Nephron (organoid): Measurements from ENCODE around the gene GMDS.
"Not testable (repeated sequence)": the region's sequence is repeated elsewhere in the genome, so short reads cannot be mapped to it uniquely, and the experiment has no call there.

Source experiments
- H3K27ac Mint-ChIP-seq, 3 experiments: 2 replicates each; pipeline ENCODE4 v1.8.0; 2020; ENCODE audit warnings: mixed read lengths in 3 of 3, mild to moderate bottlenecking in 2 of 3, moderate library complexity in 1 of 3
- H3K27me3 Mint-ChIP-seq: 2 replicates; pipeline ENCODE4 v1.8.0; 2021; ENCODE audit warnings: low read depth, mild to moderate bottlenecking, moderate library complexity, mixed read lengths
- H3K36me3 Mint-ChIP-seq: 2 replicates; pipeline ENCODE4 v1.8.0; 2020; ENCODE audit warnings: low read depth, mixed read lengths
- H3K4me1 Mint-ChIP-seq: 2 replicates; pipeline ENCODE4 v1.8.0; 2020; ENCODE audit warnings: mixed read lengths
- H3K4me3 Mint-ChIP-seq, 3 experiments: 2 replicates each; pipeline ENCODE4 v1.8.0; 2020; ENCODE audit warnings: mild to moderate bottlenecking in 3 of 3, mixed read lengths in 3 of 3, moderate library complexity in 2 of 3
- H3K9me3 Mint-ChIP-seq: 2 replicates; pipeline ENCODE4 v1.8.0; 2020; ENCODE audit warnings: mixed read lengths
- TF ChIP-seq, protein P1 (sequence below), 3 experiments: fragments of 200-600 bp; sonication (generic); IDR thresholded peaks; one replicate each; pipeline ENCODE4 v1.5.0; 2021; ENCODE audit warnings: antibody characterized with exemption in 3 of 3; ENCODE audit not compliant: unreplicated experiment in 3 of 3

GMDS gene

DNA sequence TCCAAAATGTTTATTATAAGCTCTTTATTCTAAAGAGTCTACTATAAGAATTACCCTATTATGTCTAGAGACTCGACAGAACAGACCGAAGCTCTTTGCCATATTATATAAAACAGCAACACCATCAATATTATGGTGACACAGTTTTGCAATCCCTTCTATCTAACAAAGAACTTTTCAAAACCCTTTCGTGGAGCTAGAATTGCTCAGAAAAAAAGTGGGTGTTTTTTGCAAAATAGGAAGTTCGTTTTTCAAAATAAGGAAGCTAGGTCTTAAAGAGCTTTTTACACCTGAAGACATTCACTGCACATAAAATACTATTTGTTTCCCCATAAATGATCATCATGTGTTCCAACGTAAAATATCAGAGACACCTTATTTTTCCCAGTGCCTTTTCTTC lies 395.7 kb downstream of the GMDS start:
- peak overlapping the region in 1 of 3 experiments; percentile 56 for H3K27ac Mint-ChIP-seq
- peaks cover 15% of the 10 kb centered on the region for H3K9me3 Mint-ChIP-seq
- H3K4me1 Mint-ChIP-seq: peaks cover 19% of the 10 kb centered on the region
- TF ChIP-seq, protein P1, sequence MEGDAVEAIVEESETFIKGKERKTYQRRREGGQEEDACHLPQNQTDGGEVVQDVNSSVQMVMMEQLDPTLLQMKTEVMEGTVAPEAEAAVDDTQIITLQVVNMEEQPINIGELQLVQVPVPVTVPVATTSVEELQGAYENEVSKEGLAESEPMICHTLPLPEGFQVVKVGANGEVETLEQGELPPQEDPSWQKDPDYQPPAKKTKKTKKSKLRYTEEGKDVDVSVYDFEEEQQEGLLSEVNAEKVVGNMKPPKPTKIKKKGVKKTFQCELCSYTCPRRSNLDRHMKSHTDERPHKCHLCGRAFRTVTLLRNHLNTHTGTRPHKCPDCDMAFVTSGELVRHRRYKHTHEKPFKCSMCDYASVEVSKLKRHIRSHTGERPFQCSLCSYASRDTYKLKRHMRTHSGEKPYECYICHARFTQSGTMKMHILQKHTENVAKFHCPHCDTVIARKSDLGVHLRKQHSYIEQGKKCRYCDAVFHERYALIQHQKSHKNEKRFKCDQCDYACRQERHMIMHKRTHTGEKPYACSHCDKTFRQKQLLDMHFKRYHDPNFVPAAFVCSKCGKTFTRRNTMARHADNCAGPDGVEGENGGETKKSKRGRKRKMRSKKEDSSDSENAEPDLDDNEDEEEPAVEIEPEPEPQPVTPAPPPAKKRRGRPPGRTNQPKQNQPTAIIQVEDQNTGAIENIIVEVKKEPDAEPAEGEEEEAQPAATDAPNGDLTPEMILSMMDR (IDR thresholded peaks at IDR 0.05; ENCODE audit: unreplicated experiment in 3 of 3): no peak
- H3K36me3 Mint-ChIP-seq: peaks cover 11% of the 10 kb centered on the region
- H3K4me3 Mint-ChIP-seq: no peak overlapping the region
- H3K27me3 Mint-ChIP-seq: peaks cover 43% of the 10 kb centered on the region

GRCh38 chr6:1848752-1849151 lies 396.7 kb downstream of the GMDS start:
- no peak overlapping the region for H3K4me3 Mint-ChIP-seq

GRCh38 chr6:1846611-1847010 lies 398.8 kb downstream of the GMDS start:
- Mint-ChIP-seq H3K4me3 (no peak overlapping the region), H3K9me3 (peaks cover 15% of the 10 kb centered on the region), H3K27me3 (peaks cover 33% of the 10 kb centered on the region), H3K36me3 (peaks cover 11% of the 10 kb centered on the region), H3K27ac (no peak overlapping the region), H3K4me1 (peaks cover 19% of the 10 kb centered on the region)
- TF ChIP-seq, protein P1 (IDR thresholded peaks at IDR 0.05; ENCODE audit: unreplicated experiment in 3 of 3): no peak

More at GRCh38 chr6:1848752-1849151, 396.7 kb downstream of the GMDS start:
- Mint-ChIP-seq H3K27ac (no peak overlapping the region), H3K36me3 (peaks cover 11% of the 10 kb centered on the region), H3K9me3 (peaks cover 15% of the 10 kb centered on the region), H3K27me3 (peaks cover 43% of the 10 kb centered on the region), H3K4me1 (peaks cover 19% of the 10 kb centered on the region)
- TF ChIP-seq, protein P1 (IDR thresholded peaks at IDR 0.05; ENCODE audit: unreplicated experiment in 3 of 3): no peak

GRCh38 chr6:1845543-1845942 lies 399.9 kb downstream of the GMDS start:
- not testable (repeated sequence) for H3K4me3 Mint-ChIP-seq, H3K27ac Mint-ChIP-seq
- H3K36me3 Mint-ChIP-seq: peaks cover 11% of the 10 kb centered on the region
- peaks cover 10% of the 10 kb centered on the region for H3K4me1 Mint-ChIP-seq
- H3K27me3 Mint-ChIP-seq: peaks cover 28% of the 10 kb centered on the region
- H3K9me3 Mint-ChIP-seq: peaks cover 15% of the 10 kb centered on the region

DNA sequence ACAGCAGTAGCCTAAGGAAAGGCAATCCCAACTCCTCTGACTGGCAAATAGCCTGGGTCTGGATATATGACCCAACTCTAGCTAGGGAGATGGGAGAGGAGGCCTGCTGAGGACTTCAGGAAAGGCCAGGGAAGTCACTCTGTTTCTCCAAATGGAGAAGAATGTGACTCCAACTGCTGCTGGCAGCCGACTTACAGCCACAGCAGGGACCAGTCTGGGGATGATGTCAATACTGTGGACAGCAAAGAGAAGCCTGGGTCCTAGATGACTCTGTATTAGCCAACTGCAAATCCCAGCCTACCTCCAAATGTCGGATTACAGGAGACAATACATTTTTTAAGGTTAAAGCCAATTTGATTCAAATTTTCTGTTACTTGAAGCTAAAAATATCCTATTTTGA lies 403.1 kb downstream of the GMDS start:
- peaks cover 5% of the 10 kb centered on the region for H3K36me3 Mint-ChIP-seq
- H3K27ac Mint-ChIP-seq: no peak overlapping the region
- H3K4me3 Mint-ChIP-seq: no peak overlapping the region
- TF ChIP-seq, protein P1 (IDR thresholded peaks at IDR 0.05; ENCODE audit: unreplicated experiment in 3 of 3): no peak
- H3K4me1 Mint-ChIP-seq: peaks cover 25% of the 10 kb centered on the region
- H3K9me3 Mint-ChIP-seq: peaks cover 15% of the 10 kb centered on the region
- peaks cover 13% of the 10 kb centered on the region for H3K27me3 Mint-ChIP-seq

DNA sequence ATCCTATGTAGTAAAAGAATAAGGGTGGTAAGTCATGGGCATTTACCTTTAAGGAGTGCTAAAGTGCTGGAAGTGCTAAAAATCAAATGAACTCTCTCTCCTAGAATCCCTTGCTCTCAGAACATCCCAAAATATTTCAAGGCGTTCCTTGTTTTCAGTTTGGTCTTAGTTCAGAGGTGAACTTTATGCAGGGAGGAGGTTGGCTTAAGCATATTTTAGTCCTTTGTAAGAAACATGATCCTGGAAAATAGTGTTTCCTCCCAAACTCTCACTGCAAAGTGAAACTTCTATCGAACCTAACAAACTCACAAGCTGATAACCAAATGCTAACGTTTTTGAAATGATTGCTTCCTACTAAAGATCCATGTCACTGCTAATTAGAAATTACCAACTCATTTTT lies 404.3 kb downstream of the GMDS start:
- Mint-ChIP-seq H3K4me1 (peaks cover 37% of the 10 kb centered on the region), H3K9me3 (peaks cover 6% of the 10 kb centered on the region), H3K27ac (no peak overlapping the region), H3K4me3 (no peak overlapping the region), H3K36me3 (no peaks in the 10 kb centered on the region), H3K27me3 (peaks cover 4% of the 10 kb centered on the region)
- TF ChIP-seq, protein P1 (IDR thresholded peaks at IDR 0.05; ENCODE audit: unreplicated experiment in 3 of 3): no peak
